ENCODE results near the gene LNX2.

LNX2 gene

GRCh38 chr13:27650312-27650711, 30.0 kb upstream of the LNX2 start:
- Histone ChIP-seq H3K4me1 (ENCODE audit: insufficient read depth, insufficient read length) (no peaks in the 10 kb centered on the region), H3K36me3 (ENCODE audit: insufficient read depth, insufficient read length, low read length) (peaks cover 26% of the 10 kb centered on the region), H3K4me3 (ENCODE audit: insufficient read length, low read depth) (no peak overlapping the region), H3K9ac (ENCODE audit: insufficient read length, low read depth) (no peak overlapping the region), H3K9me3 (ENCODE audit: insufficient read depth, low read length) (peaks cover 29% of the 10 kb centered on the region), H3K27me3 (ENCODE audit: insufficient read depth, insufficient read length) (no peaks in the 10 kb centered on the region)
- TF ChIP-seq ZNF274 (IDR thresholded peaks at IDR 0.05; ENCODE audit: low read depth, low read length) (no peak), SUZ12 (IDR thresholded peaks at IDR 0.05; ENCODE audit: extremely low read depth, insufficient read depth, insufficient read length) (no peak), YY1 (IDR thresholded peaks at IDR 0.05; ENCODE audit: insufficient read depth, insufficient read length) (no peak)
- DNase-seq (ENCODE audit: low read depth, low spot score): no peak

- Histone ChIP-seq H3K4me3 (ENCODE audit: insufficient read length, low read depth) (no peak overlapping the region), H3K9ac (ENCODE audit: insufficient read length, low read depth) (no peak overlapping the region), H3K4me1 (ENCODE audit: insufficient read depth, insufficient read length) (no peaks in the 10 kb centered on the region), H3K36me3 (ENCODE audit: insufficient read depth, insufficient read length, low read length) (peaks cover 12% of the 10 kb centered on the region), H3K27me3 (ENCODE audit: insufficient read depth, insufficient read length) (no peaks in the 10 kb centered on the region), H3K9me3 (ENCODE audit: insufficient read depth, low read length) (peaks cover 12% of the 10 kb centered on the region)
- no peak for TF ChIP-seq SUZ12 (IDR thresholded peaks at IDR 0.05; ENCODE audit: extremely low read depth, insufficient read depth, insufficient read length)
- no peak for TF ChIP-seq ZNF274 (IDR thresholded peaks at IDR 0.05; ENCODE audit: low read depth, low read length)
- TF ChIP-seq YY1 (IDR thresholded peaks at IDR 0.05; ENCODE audit: insufficient read depth, insufficient read length): no peak
- DNase-seq (ENCODE audit: low read depth, low spot score): no peak
Measured at GRCh38 chr13:27644302-27644701, 24.0 kb upstream of the LNX2 start.

GRCh38 chr13:27643334-27644132, 23.2 kb upstream of the LNX2 start:
- TF ChIP-seq SUZ12 (IDR thresholded peaks at IDR 0.05; ENCODE audit: extremely low read depth, insufficient read depth, insufficient read length) (no peak), YY1 (IDR thresholded peaks at IDR 0.05; ENCODE audit: insufficient read depth, insufficient read length) (no peak), ZNF274 (IDR thresholded peaks at IDR 0.05; ENCODE audit: low read depth, low read length) (no peak)
- H3K27me3 ChIP-seq (ENCODE audit: insufficient read depth, insufficient read length): no peaks in the 10 kb centered on the region
- DNase-seq (ENCODE audit: low read depth, low spot score): no peak
- H3K36me3 ChIP-seq (ENCODE audit: insufficient read depth, insufficient read length, low read length): peaks cover 8% of the 10 kb centered on the region
- 0 out of 2 replicates have a peak, but pooled peaks cover 4% of the 10 kb centered on the region for H3K9me3 ChIP-seq (ENCODE audit: insufficient read depth, low read length)
- H3K4me1 ChIP-seq (ENCODE audit: insufficient read depth, insufficient read length): no peaks in the 10 kb centered on the region
- no peak overlapping the region for H3K4me3 ChIP-seq (ENCODE audit: insufficient read length, low read depth)
- H3K9ac ChIP-seq (ENCODE audit: insufficient read length, low read depth): no peak overlapping the region

- peaks cover 5% of the 10 kb centered on the region for H3K36me3 ChIP-seq (ENCODE audit: insufficient read depth, insufficient read length, low read length)
- no peaks in the 10 kb centered on the region for H3K4me1 ChIP-seq (ENCODE audit: insufficient read depth, insufficient read length)
- no peak overlapping the region for H3K4me3 ChIP-seq (ENCODE audit: insufficient read length, low read depth)
- DNase-seq (ENCODE audit: low read depth, low spot score): no peak
- no peaks in the 10 kb centered on the region for H3K27me3 ChIP-seq (ENCODE audit: insufficient read depth, insufficient read length)
- no peaks in the 10 kb centered on the region for H3K9me3 ChIP-seq (ENCODE audit: insufficient read depth, low read length)
- no peak for TF ChIP-seq ZNF274 (IDR thresholded peaks at IDR 0.05; ENCODE audit: low read depth, low read length)
- TF ChIP-seq SUZ12 (IDR thresholded peaks at IDR 0.05; ENCODE audit: extremely low read depth, insufficient read depth, insufficient read length): no peak
- TF ChIP-seq YY1 (IDR thresholded peaks at IDR 0.05; ENCODE audit: insufficient read depth, insufficient read length): no peak
- no peak overlapping the region for H3K9ac ChIP-seq (ENCODE audit: insufficient read length, low read depth)
Measured at GRCh38 chr13:27641711-27642502, 21.6 kb upstream of the LNX2 start.

GRCh38 chr13:27639186-27639585, 18.9 kb upstream of the LNX2 start:
- TF ChIP-seq ZNF274 (IDR thresholded peaks at IDR 0.05; ENCODE audit: low read depth, low read length) (no peak), SUZ12 (IDR thresholded peaks at IDR 0.05; ENCODE audit: extremely low read depth, insufficient read depth, insufficient read length) (no peak), YY1 (IDR thresholded peaks at IDR 0.05; ENCODE audit: insufficient read depth, insufficient read length) (no peak)
- peaks cover 2% of the 10 kb centered on the region for H3K36me3 ChIP-seq (ENCODE audit: insufficient read depth, insufficient read length, low read length)
- H3K27me3 ChIP-seq (ENCODE audit: insufficient read depth, insufficient read length): no peaks in the 10 kb centered on the region
- no peak overlapping the region for H3K4me3 ChIP-seq (ENCODE audit: insufficient read length, low read depth)
- no peaks in the 10 kb centered on the region for H3K9me3 ChIP-seq (ENCODE audit: insufficient read depth, low read length)
- H3K4me1 ChIP-seq (ENCODE audit: insufficient read depth, insufficient read length): no peaks in the 10 kb centered on the region
- no peak for DNase-seq (ENCODE audit: low read depth, low spot score)
- no peak overlapping the region for H3K9ac ChIP-seq (ENCODE audit: insufficient read length, low read depth)

- H3K36me3 ChIP-seq (ENCODE audit: insufficient read depth, insufficient read length, low read length): peaks cover 2% of the 10 kb centered on the region
- no peaks in the 10 kb centered on the region for H3K9me3 ChIP-seq (ENCODE audit: insufficient read depth, low read length)
- no peaks in the 10 kb centered on the region for H3K27me3 ChIP-seq (ENCODE audit: insufficient read depth, insufficient read length)
- no peaks in the 10 kb centered on the region for H3K4me1 ChIP-seq (ENCODE audit: insufficient read depth, insufficient read length)
- H3K4me3 ChIP-seq (ENCODE audit: insufficient read length, low read depth): no peak overlapping the region
- no peak for TF ChIP-seq SUZ12 (IDR thresholded peaks at IDR 0.05; ENCODE audit: extremely low read depth, insufficient read depth, insufficient read length)
- no peak for TF ChIP-seq ZNF274 (IDR thresholded peaks at IDR 0.05; ENCODE audit: low read depth, low read length)
- no peak for TF ChIP-seq YY1 (IDR thresholded peaks at IDR 0.05; ENCODE audit: insufficient read depth, insufficient read length)
- no peak overlapping the region for H3K9ac ChIP-seq (ENCODE audit: insufficient read length, low read depth)
- no peak for DNase-seq (ENCODE audit: low read depth, low spot score)
Measured at GRCh38 chr13:27638521-27638920, 18.2 kb upstream of the LNX2 start.

GRCh38 chr13:27638001-27638400, 17.7 kb upstream of the LNX2 start:
- H3K9me3 ChIP-seq (ENCODE audit: insufficient read depth, low read length): no peaks in the 10 kb centered on the region
- H3K36me3 ChIP-seq (ENCODE audit: insufficient read depth, insufficient read length, low read length): peaks cover 5% of the 10 kb centered on the region
- no peak overlapping the region for H3K4me3 ChIP-seq (ENCODE audit: insufficient read length, low read depth)
- H3K9ac ChIP-seq (ENCODE audit: insufficient read length, low read depth): no peak overlapping the region
- DNase-seq (ENCODE audit: low read depth, low spot score): no peak
- no peaks in the 10 kb centered on the region for H3K27me3 ChIP-seq (ENCODE audit: insufficient read depth, insufficient read length)
- TF ChIP-seq SUZ12 (IDR thresholded peaks at IDR 0.05; ENCODE audit: extremely low read depth, insufficient read depth, insufficient read length): no peak
- TF ChIP-seq YY1 (IDR thresholded peaks at IDR 0.05; ENCODE audit: insufficient read depth, insufficient read length): no peak
- TF ChIP-seq ZNF274 (IDR thresholded peaks at IDR 0.05; ENCODE audit: low read depth, low read length): no peak
- no peaks in the 10 kb centered on the region for H3K4me1 ChIP-seq (ENCODE audit: insufficient read depth, insufficient read length)
